MCF 10A (cell line): ENCODE measurements around the gene CIBAR2. TPM values are rescaled to one million over a fixed set of nuclear protein-coding genes. Genes with fewer than 3 reads are reported as not detected.
A peak's percentile ranks its signal among the peaks of the same experiment; 100 is the strongest.

ENCODE experiments used
- BruUV-seq: library from RNA; stranded (reverse); fragments of 400-500 nt; replicated peaks from 2 replicates; lab custom pipeline; 2021; lab: Mats Ljungman, UMichigan
- CTCF ChIA-PET: fragments of 300-600 bp; sonication (Branson Sonifier 250); formaldehyde crosslinking; extraction: SDS; loops from one replicate; lab custom pipeline; 2021; ENCODE audit warnings: antibody characterized with exemption, inconsistent platforms; lab: Yijun Ruan, JAX
- POLR2A ChIA-PET: fragments of 300-600, 350-650 bp; sonication (Branson Sonifier 250); formaldehyde crosslinking; extraction: SDS; loops from one replicate; lab custom pipeline; 2020; ENCODE audit warnings: antibody characterized with exemption, inconsistent platforms; lab: Yijun Ruan, JAX
- DNase-seq: peaks from one replicate; pipeline ENCODE4 v3.0.0-alpha.2; 2018; ENCODE audit not compliant: unreplicated experiment
- H3K27ac Mint-ChIP-seq: one replicate; pipeline ENCODE4 v1.8.0; 2022; ENCODE audit warnings: mild to moderate bottlenecking, low read depth, mixed read lengths; ENCODE audit not compliant: unreplicated experiment
- H3K27me3 Mint-ChIP-seq: one replicate; pipeline ENCODE4 v1.8.0; 2022; ENCODE audit warnings: mixed read lengths; ENCODE audit not compliant: insufficient read depth, unreplicated experiment
- H3K36me3 Mint-ChIP-seq: one replicate; pipeline ENCODE4 v1.8.0; 2022; ENCODE audit warnings: mild to moderate bottlenecking, moderate library complexity, mixed read lengths; ENCODE audit not compliant: insufficient read depth, unreplicated experiment
- H3K4me1 Mint-ChIP-seq: one replicate; pipeline ENCODE4 v1.8.0; 2022; ENCODE audit warnings: mixed read lengths; ENCODE audit not compliant: insufficient read depth, unreplicated experiment
- H3K4me3 Mint-ChIP-seq: one replicate; pipeline ENCODE4 v1.8.0; 2022; ENCODE audit warnings: mild to moderate bottlenecking, moderate library complexity, mixed read lengths; ENCODE audit not compliant: unreplicated experiment
- H3K9me3 Mint-ChIP-seq: one replicate; pipeline ENCODE4 v1.8.0; 2022; ENCODE audit warnings: mixed read lengths; ENCODE audit not compliant: unreplicated experiment
- intact Hi-C: fragments of 100-400 bp; cut with micrococcal nuclease; formaldehyde crosslinking; loops from 2 replicates; pipeline ENCODE4 v1.14.1; 2022
- total RNA-seq: library from RNA; stranded (reverse); gene quantifications from 2 replicates; pipeline ENCODE4 v1.2.3, GENCODE V29; 2022
- TF ChIP-seq, protein P1 (sequence below): fragments of 200-600 bp; IDR thresholded peaks from one replicate; pipeline ENCODE4 v1.8.0; 2022; ENCODE audit warnings: antibody characterized with exemption, mild to moderate bottlenecking; ENCODE audit not compliant: unreplicated experiment

CIBAR2 gene
- total RNA-seq, 1 experiment from 2014 or later, result not detected

DNA sequence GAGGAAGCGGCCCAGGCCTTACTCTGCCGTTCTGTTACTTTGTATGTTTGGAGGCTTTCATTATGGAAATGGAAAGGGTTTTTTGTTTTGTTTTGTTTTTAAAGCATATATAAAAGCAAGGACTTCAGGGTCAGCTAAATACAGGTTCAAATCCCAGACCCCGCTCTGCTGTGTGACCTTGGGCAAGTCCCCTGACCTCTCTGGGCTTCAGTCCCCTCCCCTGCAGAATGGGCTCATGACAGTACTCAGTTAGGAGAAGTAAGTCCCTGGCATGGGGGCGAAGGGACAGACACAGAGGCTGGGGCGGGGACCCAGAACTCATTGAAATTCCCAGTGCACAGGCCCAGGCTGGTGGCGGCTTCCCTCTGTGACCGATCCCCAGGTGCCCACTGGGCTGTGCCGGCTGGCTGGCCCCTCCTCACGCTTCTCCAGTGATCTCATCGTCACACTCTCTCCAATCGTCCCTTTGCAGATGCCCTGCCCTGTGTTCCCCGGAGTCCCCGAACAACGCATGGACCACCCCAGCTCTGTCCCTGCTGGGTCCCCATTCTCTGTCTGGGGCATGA is 979 bp upstream of the CIBAR2 start:
- H3K36me3 Mint-ChIP-seq, result no peaks in the 10 kb centered on the region
- peaks cover 6% of the 10 kb centered on the region for H3K4me1 Mint-ChIP-seq
- POLR2A ChIA-PET, result no interaction called here
- no peaks in the 10 kb centered on the region for H3K9me3 Mint-ChIP-seq
- CTCF ChIA-PET, result interaction anchor here (0.5 to 1.7 kb wide), 8 partner anchors 10 to 162 kb away, joined by 3 to 6 read pairs (median 4); no protein-coding TSS in a partner anchor
- no peak for DNase-seq
- no TSS peak for BruUV-seq
- intact Hi-C loops, result loop anchor here (10.0 kb wide), 1 partner anchor 132 kb away; no protein-coding TSS in a partner anchor
- TF ChIP-seq, protein P1, sequence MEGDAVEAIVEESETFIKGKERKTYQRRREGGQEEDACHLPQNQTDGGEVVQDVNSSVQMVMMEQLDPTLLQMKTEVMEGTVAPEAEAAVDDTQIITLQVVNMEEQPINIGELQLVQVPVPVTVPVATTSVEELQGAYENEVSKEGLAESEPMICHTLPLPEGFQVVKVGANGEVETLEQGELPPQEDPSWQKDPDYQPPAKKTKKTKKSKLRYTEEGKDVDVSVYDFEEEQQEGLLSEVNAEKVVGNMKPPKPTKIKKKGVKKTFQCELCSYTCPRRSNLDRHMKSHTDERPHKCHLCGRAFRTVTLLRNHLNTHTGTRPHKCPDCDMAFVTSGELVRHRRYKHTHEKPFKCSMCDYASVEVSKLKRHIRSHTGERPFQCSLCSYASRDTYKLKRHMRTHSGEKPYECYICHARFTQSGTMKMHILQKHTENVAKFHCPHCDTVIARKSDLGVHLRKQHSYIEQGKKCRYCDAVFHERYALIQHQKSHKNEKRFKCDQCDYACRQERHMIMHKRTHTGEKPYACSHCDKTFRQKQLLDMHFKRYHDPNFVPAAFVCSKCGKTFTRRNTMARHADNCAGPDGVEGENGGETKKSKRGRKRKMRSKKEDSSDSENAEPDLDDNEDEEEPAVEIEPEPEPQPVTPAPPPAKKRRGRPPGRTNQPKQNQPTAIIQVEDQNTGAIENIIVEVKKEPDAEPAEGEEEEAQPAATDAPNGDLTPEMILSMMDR, result no peak
- no peak overlapping the region for H3K4me3 Mint-ChIP-seq
- H3K27me3 Mint-ChIP-seq, result no peaks in the 10 kb centered on the region
- no peak overlapping the region for H3K27ac Mint-ChIP-seq

DNA sequence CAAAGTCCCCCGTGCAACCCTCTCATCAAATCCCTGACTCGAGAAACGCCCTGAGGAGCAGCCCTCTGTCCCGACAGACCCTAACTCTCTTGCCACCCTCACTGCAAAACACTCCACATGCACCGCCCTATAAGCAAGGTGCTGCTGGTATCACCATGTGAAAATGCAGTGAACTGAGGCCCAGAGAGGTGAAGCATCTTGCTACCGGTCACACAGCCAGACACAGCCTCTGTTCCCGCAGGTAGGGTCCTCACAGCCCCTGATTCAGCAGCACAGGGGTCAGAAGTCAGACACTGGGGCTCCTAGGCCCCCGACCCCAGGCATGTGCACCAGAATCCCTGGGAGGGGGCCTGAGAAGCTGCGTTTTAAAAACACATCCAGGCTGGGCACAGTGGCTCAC is 1.1 kb downstream of the CIBAR2 start:
- H3K27ac Mint-ChIP-seq, result peak overlapping the region; percentile 47
- peaks cover 6% of the 10 kb centered on the region for H3K4me1 Mint-ChIP-seq
- TF ChIP-seq, protein P1, result no peak
- no peaks in the 10 kb centered on the region for H3K36me3 Mint-ChIP-seq
- DNase-seq, result no peak
- no peaks in the 10 kb centered on the region for H3K9me3 Mint-ChIP-seq
- CTCF ChIA-PET, result interaction anchor here (0.7 kb wide), 1 partner anchor 20 kb away, joined by 3 read pairs; no protein-coding TSS in a partner anchor
- POLR2A ChIA-PET, result no interaction called here
- no TSS peak for BruUV-seq
- intact Hi-C loops, result loop anchor here (10.0 kb wide), 1 partner anchor 134 kb away; no protein-coding TSS in a partner anchor
- H3K27me3 Mint-ChIP-seq, result no peaks in the 10 kb centered on the region
- no peak overlapping the region for H3K4me3 Mint-ChIP-seq

- no TSS peak for BruUV-seq
These were observed 2.2 kb downstream of the CIBAR2 start for GRCh38 chr16:85110105-85110504.

GRCh38 chr16:85107532-85107931 is 4.7 kb downstream of the CIBAR2 start:
- TF ChIP-seq, protein P1, result no peak
- intact Hi-C loops, result no loop called here
- H3K9me3 Mint-ChIP-seq, result no peaks in the 10 kb centered on the region
- no TSS peak for BruUV-seq
- DNase-seq, result no peak
- no peaks in the 10 kb centered on the region for H3K36me3 Mint-ChIP-seq
- H3K27me3 Mint-ChIP-seq, result no peaks in the 10 kb centered on the region
- no peak overlapping the region for H3K27ac Mint-ChIP-seq
- H3K4me1 Mint-ChIP-seq, result no peaks in the 10 kb centered on the region
- no peak overlapping the region for H3K4me3 Mint-ChIP-seq
- CTCF ChIA-PET, result no interaction called here
- POLR2A ChIA-PET, result interaction anchor here (0.7 kb wide), 1 partner anchor 223 kb away, joined by 3 read pairs; no protein-coding TSS in a partner anchor

More at GRCh38 chr16:85110105-85110504, 2.2 kb downstream of the CIBAR2 start:
- H3K9me3 Mint-ChIP-seq, result no peaks in the 10 kb centered on the region
- intact Hi-C loops, result loop anchor here (10.0 kb wide), 1 partner anchor 135 kb away; no protein-coding TSS in a partner anchor
- no peak overlapping the region for H3K27ac Mint-ChIP-seq
- peaks cover 4% of the 10 kb centered on the region for H3K4me1 Mint-ChIP-seq
- no peaks in the 10 kb centered on the region for H3K27me3 Mint-ChIP-seq
- H3K4me3 Mint-ChIP-seq, result no peak overlapping the region
- TF ChIP-seq, protein P1, result no peak
- ChIA-PET CTCF (interaction anchor here (0.5 to 1.0 kb wide), 2 partner anchors 13 to 203 kb away, joined by 4 to 5 read pairs; no protein-coding TSS in a partner anchor), POLR2A (no interaction called here)
- H3K36me3 Mint-ChIP-seq, result no peaks in the 10 kb centered on the region
- DNase-seq, result no peak
